ENCODE results near the gene RCL1. TPM values are rescaled to one million over a fixed set of nuclear protein-coding genes. Genes with fewer than 3 reads are reported as not detected.

Gene RCL1
- total and polyA plus RNA-seq, 2 of the 13 experiments (the other 11 are each of a cell fraction or from before 2014, with no cell fraction given): 22.3 to 31.6 TPM

GRCh38 chr9:4890242-4890641 is 97.5 kb downstream of the RCL1 start:
- no peak overlapping the region for H3K4me2 ChIP-seq (ENCODE audit: low read depth, low read length)
- H3K27me3 ChIP-seq (ENCODE audit: control insufficient read depth in 1 of 2, insufficient read depth in 2 of 2, low read length in 2 of 2): no peaks in the 10 kb centered on the region
- in situ Hi-C loops (cut with HindIII; ENCODE audit: extremely low pct_ligation_motif_present, low pct_unique_long_range_greater_than_20kb) (no loop called here), intact Hi-C loops (cut with micrococcal nuclease; ENCODE audit: unreplicated experiment) (no loop called here)
- BruUV-seq (replicated peaks): no TSS peak
- no peak overlapping the region for H3K9ac ChIP-seq (ENCODE audit: insufficient read depth, low read depth, low read length)
- H4K20me1 ChIP-seq (ENCODE audit: insufficient read depth, low read length): no peaks in the 10 kb centered on the region
- ChIA-PET CTCF (ENCODE audit: low intra/inter-chr PET ratio, low total read pairs) (no interaction called here), POLR2A (no interaction called here)
- no peak overlapping the region for H3K4me3 ChIP-seq (replicated peaks in 1 of 3; ENCODE audit: insufficient read depth in 1 of 3, low read depth in 2 of 3, low read length in 3 of 3)
- no peak for DNase-seq (ENCODE audit: low spot score)
- WGBS (ENCODE audit: low lambda C conversion rate): 98% methylated on average over 3 of the region's 3 CpGs
- TF ChIP-seq, protein P1, sequence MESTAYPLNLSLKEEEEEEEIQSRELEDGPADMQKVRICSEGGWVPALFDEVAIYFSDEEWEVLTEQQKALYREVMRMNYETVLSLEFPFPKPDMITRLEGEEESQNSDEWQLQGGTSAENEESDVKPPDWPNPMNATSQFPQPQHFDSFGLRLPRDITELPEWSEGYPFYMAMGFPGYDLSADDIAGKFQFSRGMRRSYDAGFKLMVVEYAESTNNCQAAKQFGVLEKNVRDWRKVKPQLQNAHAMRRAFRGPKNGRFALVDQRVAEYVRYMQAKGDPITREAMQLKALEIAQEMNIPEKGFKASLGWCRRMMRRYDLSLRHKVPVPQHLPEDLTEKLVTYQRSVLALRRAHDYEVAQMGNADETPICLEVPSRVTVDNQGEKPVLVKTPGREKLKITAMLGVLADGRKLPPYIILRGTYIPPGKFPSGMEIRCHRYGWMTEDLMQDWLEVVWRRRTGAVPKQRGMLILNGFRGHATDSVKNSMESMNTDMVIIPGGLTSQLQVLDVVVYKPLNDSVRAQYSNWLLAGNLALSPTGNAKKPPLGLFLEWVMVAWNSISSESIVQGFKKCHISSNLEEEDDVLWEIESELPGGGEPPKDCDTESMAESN (CRISPR knock-in tag; conservative IDR thresholded peaks at IDR 0.05): no peak
- no peak for TF ChIP-seq NFE2L2 (IDR thresholded peaks at IDR 0.05; ENCODE audit: low read length)
- no peak for TF ChIP-seq FOXK1 (CRISPR knock-in tag; IDR thresholded peaks at IDR 0.05; ENCODE audit: borderline replicate concordance, low read depth)
- TF ChIP-seq FIP1L1 (IDR thresholded peaks at IDR 0.05; ENCODE audit: borderline replicate concordance, insufficient read depth, low read depth, low read length): no peak
- no peak for TF ChIP-seq HOXA5 (CRISPR knock-in tag; IDR thresholded peaks at IDR 0.05)
- H3K4me1 ChIP-seq (ENCODE audit: insufficient read depth, low read length): no peaks in the 10 kb centered on the region
- no peaks in the 10 kb centered on the region for H3K9me3 ChIP-seq (ENCODE audit: low read length)
- no peak overlapping the region for H3K27ac ChIP-seq (ENCODE audit: extremely low read length, insufficient read depth, low read length)
- no peaks in the 10 kb centered on the region for H3K79me2 ChIP-seq (ENCODE audit: insufficient read depth, low read length)
- no peaks in the 10 kb centered on the region for H3K36me3 ChIP-seq (replicated peaks in 1 of 2; ENCODE audit: control insufficient read depth in 1 of 2, insufficient read depth in 2 of 2, low read length in 2 of 2)
- no peak overlapping the region for H2AFZ ChIP-seq (ENCODE audit: low read length)
- ATAC-seq: no peak
- FAIRE-seq: no peak

- Histone ChIP-seq H4K20me1 (ENCODE audit: insufficient read depth, low read length) (no peaks in the 10 kb centered on the region), H3K36me3 (replicated peaks in 1 of 2; ENCODE audit: control insufficient read depth in 1 of 2, insufficient read depth in 2 of 2, low read length in 2 of 2) (no peaks in the 10 kb centered on the region), H3K4me3 (replicated peaks in 1 of 3; ENCODE audit: insufficient read depth in 1 of 3, low read depth in 2 of 3, low read length in 3 of 3) (no peak overlapping the region), H3K27me3 (ENCODE audit: control insufficient read depth in 1 of 2, insufficient read depth in 2 of 2, low read length in 2 of 2) (no peaks in the 10 kb centered on the region), H3K9ac (ENCODE audit: insufficient read depth, low read depth, low read length) (no peak overlapping the region), H3K79me2 (ENCODE audit: insufficient read depth, low read length) (no peaks in the 10 kb centered on the region), H2AFZ (ENCODE audit: low read length) (no peak overlapping the region), H3K27ac (ENCODE audit: extremely low read length, insufficient read depth, low read length) (no peak overlapping the region), H3K4me2 (ENCODE audit: low read depth, low read length) (no peak overlapping the region), H3K4me1 (ENCODE audit: insufficient read depth, low read length) (no peaks in the 10 kb centered on the region), H3K9me3 (ENCODE audit: low read length) (no peaks in the 10 kb centered on the region)
- no peak for TF ChIP-seq ZNF431 (CRISPR knock-in tag; IDR thresholded peaks at IDR 0.05; ENCODE audit: borderline replicate concordance, low read depth)
- no peak for TF ChIP-seq ZNF282 (IDR thresholded peaks at IDR 0.05; ENCODE audit: partially characterized antibody)
- intact Hi-C loops (cut with micrococcal nuclease; ENCODE audit: unreplicated experiment): no loop called here
- ChIA-PET POLR2A (no interaction called here), CTCF (ENCODE audit: low intra/inter-chr PET ratio, low total read pairs) (no interaction called here)
- FAIRE-seq (no peak), ATAC-seq (no peak), DNase-seq (ENCODE audit: low spot score) (no peak)
- in situ Hi-C loops (cut with HindIII; ENCODE audit: extremely low pct_ligation_motif_present, low pct_unique_long_range_greater_than_20kb): no loop called here
- no TSS peak for BruUV-seq (replicated peaks)
- WGBS (ENCODE audit: low lambda C conversion rate): 49% methylated on average over 2 of the region's 2 CpGs
Observed at GRCh38 chr9:4890929-4891328, 98.2 kb downstream of the RCL1 start.

Measured in HepG2 (cell line).